ENCODE measurements around the gene COLQ. TPM values are rescaled to one million over a fixed set of nuclear protein-coding genes. Genes with fewer than 3 reads are reported as not detected.
"Not testable (repeated sequence)": the region's sequence is repeated elsewhere in the genome, so short reads cannot be mapped to it uniquely, and the experiment has no call there.

COLQ gene
- total RNA-seq, 4 donors from 2014 or later: 0.53 to 13.2 (median 2.6) TPM

GRCh38 chr3:15460891-15461531, 60.5 kb downstream of the COLQ start:
- Histone ChIP-seq H3K27me3 (no peaks in the 10 kb centered on the region), H3K9me3 (no peaks in the 10 kb centered on the region), H3K27ac (no peak overlapping the region), H3K36me3 (no peaks in the 10 kb centered on the region), H3K4me1 (no peaks in the 10 kb centered on the region), H3K4me3 (no peak overlapping the region)
- TF ChIP-seq CTCF (IDR thresholded peaks at IDR 0.05) (no peak), POLR2A (IDR thresholded peaks at IDR 0.05) (no peak)
- DNase-seq: no peak

GRCh38 chr3:15458212-15458780, 63.2 kb downstream of the COLQ start:
- Histone ChIP-seq H3K27ac (no peak overlapping the region), H3K4me3 (no peak overlapping the region), H3K9me3 (no peaks in the 10 kb centered on the region), H3K36me3 (no peaks in the 10 kb centered on the region), H3K27me3 (no peaks in the 10 kb centered on the region), H3K4me1 (no peaks in the 10 kb centered on the region)
- TF ChIP-seq POLR2A (IDR thresholded peaks at IDR 0.05) (no peak), CTCF (IDR thresholded peaks at IDR 0.05) (no peak)
- no peak for DNase-seq

DNA sequence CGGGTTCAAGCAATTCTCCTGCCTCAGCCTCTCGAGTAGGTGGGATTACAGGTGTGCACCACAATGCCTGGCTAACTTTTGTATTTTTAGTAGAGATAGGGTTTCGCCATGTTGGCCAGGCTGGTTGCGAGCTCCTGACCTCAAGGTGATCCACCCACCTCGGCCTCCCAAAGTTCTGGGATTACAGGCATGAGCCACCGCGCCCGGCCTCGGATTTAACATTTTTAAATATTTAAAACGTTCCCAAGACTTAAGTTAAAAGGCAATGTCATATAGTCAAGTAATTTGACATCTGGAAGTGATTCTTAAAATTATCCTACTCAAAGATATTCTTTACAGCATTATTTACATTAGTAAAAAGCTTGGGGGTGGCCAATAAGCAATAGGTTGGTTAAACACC, 64.6 kb downstream of the COLQ start:
- H3K4me1 ChIP-seq, H3K4me3 ChIP-seq, DNase-seq, H3K27me3 ChIP-seq, H3K27ac ChIP-seq, H3K36me3 ChIP-seq, H3K9me3 ChIP-seq: not testable (repeated sequence)

GRCh38 chr3:15456321-15456720, 65.2 kb downstream of the COLQ start:
- H3K27me3 ChIP-seq: no peaks in the 10 kb centered on the region
- H3K9me3 ChIP-seq: no peaks in the 10 kb centered on the region
- H3K4me3 ChIP-seq: no peak overlapping the region
- no peak for TF ChIP-seq CTCF (IDR thresholded peaks at IDR 0.05)
- TF ChIP-seq POLR2A (IDR thresholded peaks at IDR 0.05): no peak
- H3K4me1 ChIP-seq: no peaks in the 10 kb centered on the region
- no peak overlapping the region for H3K27ac ChIP-seq
- no peaks in the 10 kb centered on the region for H3K36me3 ChIP-seq
- DNase-seq: no peak

DNA sequence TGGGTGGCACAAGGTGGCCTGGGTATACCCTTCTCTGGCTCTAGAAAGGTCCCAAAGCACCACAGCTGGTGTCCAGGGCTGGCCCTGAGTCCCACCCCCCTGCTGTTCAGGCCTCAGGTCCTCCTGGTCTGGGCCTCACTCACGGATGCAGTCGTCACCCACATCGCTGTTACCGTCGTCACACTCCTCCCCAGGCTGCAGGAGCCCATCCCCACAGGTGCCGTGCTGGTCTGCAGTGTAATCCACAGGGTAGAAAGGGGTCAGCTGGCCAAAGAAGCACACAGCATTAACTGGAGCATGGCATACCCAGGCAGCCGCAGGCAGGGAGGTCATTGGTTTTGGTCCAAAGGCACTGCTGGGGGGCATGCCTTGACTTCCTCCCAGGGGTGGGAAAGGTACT, 65.8 kb downstream of the COLQ start:
- no peak overlapping the region for H3K4me3 ChIP-seq
- DNase-seq: no peak
- no peaks in the 10 kb centered on the region for H3K4me1 ChIP-seq
- H3K27ac ChIP-seq: no peak overlapping the region
- no peaks in the 10 kb centered on the region for H3K9me3 ChIP-seq
- no peaks in the 10 kb centered on the region for H3K27me3 ChIP-seq
- no peaks in the 10 kb centered on the region for H3K36me3 ChIP-seq
- TF ChIP-seq CTCF (IDR thresholded peaks at IDR 0.05): no peak
- no peak for TF ChIP-seq POLR2A (IDR thresholded peaks at IDR 0.05)

DNA sequence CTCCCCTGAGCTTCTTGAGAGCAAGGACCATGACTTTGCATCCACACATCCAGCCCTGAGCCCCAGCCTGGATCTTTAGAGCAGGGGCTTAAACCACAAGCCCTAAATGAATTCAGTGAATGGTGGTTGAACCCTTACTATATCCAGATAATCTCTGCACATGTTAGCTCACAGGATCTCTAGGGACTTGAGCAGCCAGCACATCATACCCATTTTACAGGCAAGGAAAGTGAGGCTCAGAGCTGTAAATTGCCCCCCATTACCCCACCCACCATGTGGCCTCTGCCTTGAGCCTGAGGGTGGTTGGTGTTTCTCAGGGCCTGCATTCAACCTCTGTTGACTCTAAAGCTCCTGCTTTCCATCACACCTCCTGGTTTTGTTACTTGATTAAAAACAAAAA, 66.5 kb downstream of the COLQ start:
- Histone ChIP-seq H3K27ac (no peak overlapping the region), H3K9me3 (no peaks in the 10 kb centered on the region), H3K4me3 (no peak overlapping the region), H3K36me3 (no peaks in the 10 kb centered on the region), H3K4me1 (no peaks in the 10 kb centered on the region), H3K27me3 (no peaks in the 10 kb centered on the region)
- TF ChIP-seq CTCF (IDR thresholded peaks at IDR 0.05): no peak
- TF ChIP-seq POLR2A (IDR thresholded peaks at IDR 0.05): no peak
- DNase-seq: no peak
